Natural killer cell treated with Interleukin-12 subunit alpha and Interleukin-12 subunit beta and Interleukin-15 and Interleukin-18, amount 100 ng/mL, for 72 hours (primary cell): ENCODE results near the gene VAV2. TPM values are rescaled to one million over a fixed set of nuclear protein-coding genes. Genes with fewer than 3 reads are reported as not detected.
"Not testable (repeated sequence)": the region's sequence is repeated elsewhere in the genome, so short reads cannot be mapped to it uniquely, and the experiment has no call there.

Experiments
- ATAC-seq, 2 donors: fragments of 150-1000 bp; cut with Tn5 transposase in 1 of 2; sonication (Bioruptor Pico), chemical (Tn5 transposase) in 1 of 2; 2 replicates each; pipeline ENCODE4 v1.10.0; 2021
- DNase-seq: peaks from one replicate; pipeline ENCODE4 v3.0.0; 2022; ENCODE audit warnings: low spot score
- H3K27ac Mint-ChIP-seq, 2 donors: 1 replicate in 1 of 2; 2 replicates in 1 of 2; pipeline ENCODE4 v1.8.0; 2022; ENCODE audit warnings: mixed read lengths in 2 of 2, mild to moderate bottlenecking in 1 of 2, moderate library complexity in 1 of 2
- H3K27me3 Mint-ChIP-seq, 2 donors: 1 replicate in 1 of 2; 2 replicates in 1 of 2; pipeline ENCODE4 v1.8.0; 2022; ENCODE audit warnings: mixed read lengths in 2 of 2
- H3K36me3 Mint-ChIP-seq: one replicate; pipeline ENCODE4 v1.8.0; 2022; ENCODE audit warnings: mixed read lengths
- H3K4me1 Mint-ChIP-seq, 2 donors: 1 replicate in 1 of 2; 2 replicates in 1 of 2; pipeline ENCODE4 v1.8.0; 2022; ENCODE audit warnings: low read depth in 2 of 2, mixed read lengths in 2 of 2, mild to moderate bottlenecking in 1 of 2
- H3K4me3 Mint-ChIP-seq: one replicate; pipeline ENCODE4 v1.8.0; 2022; ENCODE audit warnings: mixed read lengths
- H3K9me3 Mint-ChIP-seq: 2 replicates; pipeline ENCODE4 v1.8.0; 2022; ENCODE audit warnings: mixed read lengths
- total RNA-seq, 2 donors: library from RNA; stranded (reverse); gene quantifications; one replicate each; pipeline ENCODE4 v1.2.3, GENCODE V29; 2022

The VAV2 gene
- total RNA-seq, 2 donors from 2014 or later: 1.9 to 6.7 TPM

DNA sequence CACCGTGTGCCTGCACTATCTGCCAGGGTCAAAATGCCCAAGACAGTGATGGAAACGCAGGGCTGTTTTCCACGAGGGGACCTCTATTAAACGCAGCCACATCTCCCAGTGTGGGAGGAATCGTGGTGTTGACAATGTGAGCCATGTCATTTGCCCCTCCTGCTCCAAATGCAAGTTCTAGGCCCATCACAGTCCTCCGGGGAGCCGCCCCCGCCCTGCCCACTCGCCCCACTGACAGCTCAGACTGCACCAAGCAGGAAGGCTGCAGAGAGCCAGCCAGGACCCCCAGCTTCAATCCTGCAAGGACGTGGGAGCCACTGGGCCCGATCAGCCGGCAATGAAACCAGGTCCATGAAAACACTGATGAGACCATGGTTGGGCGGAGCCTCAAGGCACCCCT is 85.9 kb downstream of the VAV2 start:
- no peak overlapping the region for H3K27ac Mint-ChIP-seq
- H3K27me3 Mint-ChIP-seq: no peaks in the 10 kb centered on the region
- ATAC-seq (no peak), DNase-seq (no peak)
- H3K36me3 Mint-ChIP-seq: no peaks in the 10 kb centered on the region
- no peak overlapping the region for H3K4me3 Mint-ChIP-seq
- no peaks in the 10 kb centered on the region for H3K9me3 Mint-ChIP-seq
- no peaks in the 10 kb centered on the region for H3K4me1 Mint-ChIP-seq

DNA sequence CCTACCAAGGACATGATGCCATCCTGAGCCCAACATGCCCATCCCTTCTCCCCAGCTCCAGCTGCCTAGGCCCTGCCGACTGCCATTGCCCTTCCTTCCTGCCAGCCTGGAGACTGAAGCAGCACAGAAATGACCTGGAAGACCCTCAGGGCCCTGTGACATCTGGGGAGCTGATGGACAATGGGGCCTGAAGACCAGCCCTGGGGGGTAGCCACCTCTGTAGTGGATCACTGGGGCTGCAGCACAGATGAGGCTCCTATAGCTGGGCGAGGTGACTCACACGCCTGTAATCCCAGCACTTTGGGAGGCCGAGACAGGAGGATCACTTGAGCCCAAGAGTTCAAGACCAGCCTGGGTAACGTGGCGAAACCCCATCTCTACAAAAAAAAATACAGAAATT is 86.6 kb downstream of the VAV2 start:
- H3K36me3 Mint-ChIP-seq: no peaks in the 10 kb centered on the region
- no peaks in the 10 kb centered on the region for H3K27me3 Mint-ChIP-seq
- no peaks in the 10 kb centered on the region for H3K4me1 Mint-ChIP-seq
- no peak overlapping the region for H3K4me3 Mint-ChIP-seq
- H3K9me3 Mint-ChIP-seq: no peaks in the 10 kb centered on the region
- ATAC-seq: no peak
- no peak for DNase-seq
- no peak overlapping the region for H3K27ac Mint-ChIP-seq

GRCh38 chr9:133904346-133905090 is 87.6 kb downstream of the VAV2 start:
- no peaks in the 10 kb centered on the region for H3K27me3 Mint-ChIP-seq
- DNase-seq: no peak

GRCh38 chr9:133901184-133901835 is 90.8 kb downstream of the VAV2 start:
- ATAC-seq: peak in 1 of 2 donors; percentile 5
- no peaks in the 10 kb centered on the region for H3K9me3 Mint-ChIP-seq
- no peak overlapping the region for H3K4me3 Mint-ChIP-seq
- H3K27ac Mint-ChIP-seq: no peak overlapping the region
- H3K36me3 Mint-ChIP-seq: no peaks in the 10 kb centered on the region
- no peaks in the 10 kb centered on the region for H3K27me3 Mint-ChIP-seq
- H3K4me1 Mint-ChIP-seq: no peaks in the 10 kb centered on the region
- DNase-seq: no peak

More at GRCh38 chr9:133904346-133905090, 87.6 kb downstream of the VAV2 start:
- Mint-ChIP-seq H3K4me1 (no peaks in the 10 kb centered on the region), H3K9me3 (no peaks in the 10 kb centered on the region), H3K27ac (no peak overlapping the region), H3K36me3 (no peaks in the 10 kb centered on the region), H3K4me3 (no peak overlapping the region)
- ATAC-seq: peak in 1 of 2 donors; percentile 25

GRCh38 chr9:133897675-133898074 is 94.4 kb downstream of the VAV2 start:
- Mint-ChIP-seq H3K36me3 (no peaks in the 10 kb centered on the region), H3K27ac (no peak overlapping the region), H3K4me1 (no peaks in the 10 kb centered on the region), H3K4me3 (no peak overlapping the region), H3K27me3 (no peaks in the 10 kb centered on the region), H3K9me3 (no peaks in the 10 kb centered on the region)
- DNase-seq (no peak), ATAC-seq (no peak)

- not testable (repeated sequence) for H3K4me3 Mint-ChIP-seq, DNase-seq, ATAC-seq, H3K27me3 Mint-ChIP-seq, H3K9me3 Mint-ChIP-seq, H3K27ac Mint-ChIP-seq, H3K36me3 Mint-ChIP-seq, H3K4me1 Mint-ChIP-seq
Measured at GRCh38 chr9:133896007-133896406, 96.1 kb downstream of the VAV2 start.

GRCh38 chr9:133895335-133895734 is 96.8 kb downstream of the VAV2 start:
- Mint-ChIP-seq H3K4me3 (no peak overlapping the region), H3K4me1 (no peaks in the 10 kb centered on the region), H3K27me3 (no peaks in the 10 kb centered on the region), H3K27ac (no peak overlapping the region), H3K36me3 (no peaks in the 10 kb centered on the region), H3K9me3 (no peaks in the 10 kb centered on the region)
- DNase-seq (no peak), ATAC-seq (no peak)

DNA sequence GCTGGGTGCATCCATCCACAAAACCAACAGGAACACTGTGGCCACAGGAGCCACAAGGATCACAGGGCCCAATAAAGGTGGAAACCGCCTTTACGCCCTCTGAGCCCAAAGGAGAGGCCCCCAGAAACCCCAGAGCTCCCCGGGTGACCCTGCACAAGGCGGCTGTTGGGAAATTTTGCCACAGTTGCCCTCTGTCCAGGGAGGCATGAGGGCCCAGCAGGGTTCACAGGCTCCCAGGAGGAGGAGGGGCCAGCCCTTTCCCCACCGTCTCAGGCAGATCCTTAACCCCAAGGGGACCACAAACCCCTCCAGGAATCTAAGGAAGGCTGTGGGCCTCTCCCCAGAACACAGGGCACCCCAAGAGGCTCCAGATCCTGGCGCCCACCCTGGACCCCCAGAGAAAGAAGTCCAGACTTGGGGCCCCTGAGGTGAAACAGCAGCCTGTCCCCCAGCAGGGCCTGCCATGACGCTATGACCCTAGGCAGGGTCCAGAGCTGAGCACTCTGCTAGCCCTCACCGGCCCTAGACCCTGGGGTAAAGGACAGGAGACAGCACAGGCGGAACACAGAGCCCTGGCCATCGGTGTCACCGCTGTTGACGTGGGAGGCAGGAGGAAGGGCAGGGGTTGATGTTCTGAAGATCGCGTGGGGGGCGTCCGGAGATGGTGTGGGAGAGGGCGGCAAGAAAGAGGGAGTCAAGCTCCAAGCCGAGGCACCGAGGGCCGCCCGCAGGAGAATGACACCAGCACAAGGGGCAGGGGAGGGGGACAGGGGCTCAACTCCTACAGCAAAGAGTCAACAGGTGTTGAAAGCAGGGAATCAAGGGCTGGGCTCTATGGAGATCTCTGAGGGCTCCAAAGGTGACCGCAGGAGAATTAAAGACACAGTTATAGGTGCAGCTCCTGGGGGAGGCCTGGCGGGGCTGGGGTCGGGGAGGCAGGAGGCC is 97.5 kb downstream of the VAV2 start:
- no peak overlapping the region for H3K27ac Mint-ChIP-seq
- no peaks in the 10 kb centered on the region for H3K27me3 Mint-ChIP-seq
- DNase-seq (no peak), ATAC-seq (no peak)
- H3K4me1 Mint-ChIP-seq: no peaks in the 10 kb centered on the region
- H3K9me3 Mint-ChIP-seq: no peaks in the 10 kb centered on the region
- H3K4me3 Mint-ChIP-seq: no peak overlapping the region
- no peaks in the 10 kb centered on the region for H3K36me3 Mint-ChIP-seq

DNA sequence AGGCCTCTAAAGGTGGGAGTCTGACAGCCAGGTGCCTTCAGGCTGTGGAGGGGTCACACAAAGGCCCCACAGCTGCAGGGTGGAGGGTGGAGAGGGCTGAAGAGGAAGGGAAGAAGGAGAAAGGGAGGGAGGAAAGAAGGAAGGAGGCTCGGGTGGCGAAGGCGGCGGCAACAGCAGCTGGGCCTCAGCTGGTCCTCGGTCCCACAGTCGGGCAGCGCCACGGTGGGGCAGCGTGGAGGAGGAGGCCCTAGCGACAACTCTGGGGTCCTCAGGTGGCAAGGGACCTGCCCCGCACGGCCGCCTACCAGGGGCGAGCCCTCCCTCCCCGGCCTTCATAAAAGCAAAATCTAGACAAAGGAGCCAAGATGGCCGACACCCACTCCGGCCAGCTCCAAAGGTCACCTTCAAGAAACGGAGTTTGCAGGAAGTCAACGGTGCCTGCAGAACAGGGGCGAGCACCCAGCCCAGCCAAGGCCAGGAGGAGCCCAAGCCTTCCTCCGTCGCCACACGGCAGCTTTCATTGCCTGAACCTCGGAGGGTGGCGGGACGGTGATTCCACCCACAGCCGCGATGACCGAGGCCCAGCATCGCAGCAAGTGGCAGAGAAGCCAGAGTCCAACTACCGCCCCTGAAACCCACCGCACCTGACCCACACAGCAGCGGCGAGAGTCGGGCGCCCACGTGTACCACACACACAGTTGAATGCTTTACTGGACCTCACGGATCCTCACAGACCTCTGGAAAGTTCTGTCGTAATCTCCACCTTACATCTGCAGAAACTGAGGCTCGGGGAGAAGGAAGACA is 98.7 kb downstream of the VAV2 start:
- H3K36me3 Mint-ChIP-seq: no peaks in the 10 kb centered on the region
- no peaks in the 10 kb centered on the region for H3K4me1 Mint-ChIP-seq

DNA sequence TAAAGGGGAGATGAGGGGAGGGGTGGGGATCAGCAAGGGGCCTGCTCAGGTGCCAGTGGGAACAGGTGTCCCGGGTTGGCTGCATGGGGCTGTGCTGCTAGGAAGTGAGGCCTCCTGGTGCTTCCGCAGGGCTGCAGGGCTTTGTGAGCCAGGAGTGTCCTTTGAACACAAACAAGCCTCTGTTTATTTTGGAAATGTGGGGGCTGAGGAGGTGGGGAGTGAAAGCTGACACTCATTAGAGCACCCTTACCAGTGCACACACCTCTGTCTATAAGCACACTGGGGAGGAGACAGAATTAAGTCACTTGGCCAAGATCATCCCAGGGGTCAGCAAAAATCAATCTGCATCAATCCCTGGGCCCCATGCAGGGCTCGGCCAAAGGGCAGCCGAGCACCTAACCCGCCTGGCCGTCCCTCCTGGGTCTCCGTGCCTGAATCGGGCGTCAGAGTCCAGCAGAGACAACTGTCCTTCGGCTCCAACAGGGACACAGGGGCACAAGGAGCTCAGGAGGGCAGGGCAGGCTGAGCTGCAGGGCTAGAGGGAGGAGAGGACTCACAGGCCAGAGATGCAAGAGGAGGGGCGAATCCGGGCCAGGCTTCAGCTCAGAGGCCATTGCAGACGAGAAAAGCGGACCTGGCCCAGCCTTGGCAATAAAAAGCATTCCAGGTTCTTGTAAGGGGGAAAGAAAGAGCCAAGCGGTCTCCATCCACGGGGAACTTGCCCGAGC is 99.8 kb downstream of the VAV2 start:
- no peak for ATAC-seq

More for the DNA sequence above, 98.7 kb downstream of the VAV2 start:
- Mint-ChIP-seq H3K4me3 (no peak overlapping the region), H3K9me3 (no peaks in the 10 kb centered on the region), H3K27me3 (no peaks in the 10 kb centered on the region), H3K27ac (no peak overlapping the region)
- ATAC-seq (no peak), DNase-seq (no peak)

GRCh38 chr9:133891741-133892140 is 100.4 kb downstream of the VAV2 start:
- no peak overlapping the region for H3K27ac Mint-ChIP-seq
- no peaks in the 10 kb centered on the region for H3K9me3 Mint-ChIP-seq
- no peak overlapping the region for H3K4me3 Mint-ChIP-seq
- H3K4me1 Mint-ChIP-seq: no peaks in the 10 kb centered on the region
- no peak for ATAC-seq
- no peak for DNase-seq
- H3K27me3 Mint-ChIP-seq: no peaks in the 10 kb centered on the region
- H3K36me3 Mint-ChIP-seq: no peaks in the 10 kb centered on the region

More for the DNA sequence above, 99.8 kb downstream of the VAV2 start:
- DNase-seq: no peak
- no peaks in the 10 kb centered on the region for H3K4me1 Mint-ChIP-seq
- no peak overlapping the region for H3K27ac Mint-ChIP-seq
- H3K9me3 Mint-ChIP-seq: no peaks in the 10 kb centered on the region
- no peaks in the 10 kb centered on the region for H3K27me3 Mint-ChIP-seq
- no peaks in the 10 kb centered on the region for H3K36me3 Mint-ChIP-seq
- no peak overlapping the region for H3K4me3 Mint-ChIP-seq

DNA sequence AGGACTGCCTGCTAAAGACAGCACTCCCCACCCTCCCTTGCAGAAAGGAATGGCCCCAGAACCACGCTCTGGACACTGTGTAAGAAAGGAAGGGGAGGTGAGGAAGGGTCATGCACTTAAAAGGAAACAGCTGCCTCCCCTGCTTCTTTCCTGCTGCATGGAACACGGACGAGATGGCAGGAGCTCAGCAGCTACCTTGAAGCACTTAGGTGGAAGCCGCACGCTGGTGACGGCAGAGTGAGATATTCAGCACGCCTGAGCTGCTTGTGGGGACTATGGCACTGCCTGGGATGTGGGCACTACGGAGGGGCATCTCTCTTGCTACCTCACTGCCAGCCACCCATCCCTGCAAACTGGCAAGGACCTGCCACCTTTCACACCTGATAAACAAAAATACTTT is 101.5 kb downstream of the VAV2 start:
- Mint-ChIP-seq H3K4me3 (no peak overlapping the region), H3K27ac (no peak overlapping the region), H3K9me3 (no peaks in the 10 kb centered on the region), H3K27me3 (no peaks in the 10 kb centered on the region), H3K4me1 (no peaks in the 10 kb centered on the region), H3K36me3 (no peaks in the 10 kb centered on the region)
- ATAC-seq (no peak), DNase-seq (no peak)
